GM10847 (cell line): ENCODE data around the gene KANSL1.
A peak's percentile ranks its signal among the peaks of the same experiment; 100 is the strongest.

Source experiments
- POLR2A ChIP-seq: IDR thresholded peaks from 2 replicates; pipeline ENCODE4 v1.6.1; 2011; ENCODE audit not compliant: insufficient read length; ENCODE audit errors: extremely low read depth

Gene KANSL1, protein sequence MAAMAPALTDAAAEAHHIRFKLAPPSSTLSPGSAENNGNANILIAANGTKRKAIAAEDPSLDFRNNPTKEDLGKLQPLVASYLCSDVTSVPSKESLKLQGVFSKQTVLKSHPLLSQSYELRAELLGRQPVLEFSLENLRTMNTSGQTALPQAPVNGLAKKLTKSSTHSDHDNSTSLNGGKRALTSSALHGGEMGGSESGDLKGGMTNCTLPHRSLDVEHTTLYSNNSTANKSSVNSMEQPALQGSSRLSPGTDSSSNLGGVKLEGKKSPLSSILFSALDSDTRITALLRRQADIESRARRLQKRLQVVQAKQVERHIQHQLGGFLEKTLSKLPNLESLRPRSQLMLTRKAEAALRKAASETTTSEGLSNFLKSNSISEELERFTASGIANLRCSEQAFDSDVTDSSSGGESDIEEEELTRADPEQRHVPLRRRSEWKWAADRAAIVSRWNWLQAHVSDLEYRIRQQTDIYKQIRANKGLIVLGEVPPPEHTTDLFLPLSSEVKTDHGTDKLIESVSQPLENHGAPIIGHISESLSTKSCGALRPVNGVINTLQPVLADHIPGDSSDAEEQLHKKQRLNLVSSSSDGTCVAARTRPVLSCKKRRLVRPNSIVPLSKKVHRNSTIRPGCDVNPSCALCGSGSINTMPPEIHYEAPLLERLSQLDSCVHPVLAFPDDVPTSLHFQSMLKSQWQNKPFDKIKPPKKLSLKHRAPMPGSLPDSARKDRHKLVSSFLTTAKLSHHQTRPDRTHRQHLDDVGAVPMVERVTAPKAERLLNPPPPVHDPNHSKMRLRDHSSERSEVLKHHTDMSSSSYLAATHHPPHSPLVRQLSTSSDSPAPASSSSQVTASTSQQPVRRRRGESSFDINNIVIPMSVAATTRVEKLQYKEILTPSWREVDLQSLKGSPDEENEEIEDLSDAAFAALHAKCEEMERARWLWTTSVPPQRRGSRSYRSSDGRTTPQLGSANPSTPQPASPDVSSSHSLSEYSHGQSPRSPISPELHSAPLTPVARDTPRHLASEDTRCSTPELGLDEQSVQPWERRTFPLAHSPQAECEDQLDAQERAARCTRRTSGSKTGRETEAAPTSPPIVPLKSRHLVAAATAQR (N-terminal part only)

DNA sequence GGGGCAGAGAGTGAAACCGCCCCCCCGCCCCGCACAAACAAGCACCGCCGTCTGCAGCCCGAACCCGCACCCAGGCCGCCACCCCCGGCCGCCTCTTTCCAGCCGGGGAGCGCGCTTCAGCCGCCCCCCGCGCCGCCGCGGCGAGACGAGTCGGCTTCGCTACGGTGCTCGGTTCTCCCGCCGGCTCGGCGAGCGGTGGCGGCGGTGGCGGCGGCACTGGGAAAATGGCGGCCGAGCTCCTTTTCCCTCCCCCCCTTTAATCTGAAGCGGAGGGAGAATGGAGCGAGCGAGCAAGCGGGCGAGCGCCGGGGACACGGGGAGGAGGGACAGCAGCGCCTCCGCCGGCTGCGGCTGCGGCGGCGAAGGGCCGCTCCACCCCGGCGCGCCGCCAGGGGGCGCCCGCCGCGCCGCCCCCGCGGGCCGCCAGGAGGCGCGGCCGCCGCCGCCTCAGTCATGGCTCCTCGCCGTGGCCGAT, at the start of gene KANSL1:
TSS of gene KANSL1 (minus strand) at position 279 of the 475 bp plus-strand sequence. CDS start 21,286 bp downstream, outside the sequence.
- peak; percentile 27 for TF ChIP-seq POLR2A

DNA sequence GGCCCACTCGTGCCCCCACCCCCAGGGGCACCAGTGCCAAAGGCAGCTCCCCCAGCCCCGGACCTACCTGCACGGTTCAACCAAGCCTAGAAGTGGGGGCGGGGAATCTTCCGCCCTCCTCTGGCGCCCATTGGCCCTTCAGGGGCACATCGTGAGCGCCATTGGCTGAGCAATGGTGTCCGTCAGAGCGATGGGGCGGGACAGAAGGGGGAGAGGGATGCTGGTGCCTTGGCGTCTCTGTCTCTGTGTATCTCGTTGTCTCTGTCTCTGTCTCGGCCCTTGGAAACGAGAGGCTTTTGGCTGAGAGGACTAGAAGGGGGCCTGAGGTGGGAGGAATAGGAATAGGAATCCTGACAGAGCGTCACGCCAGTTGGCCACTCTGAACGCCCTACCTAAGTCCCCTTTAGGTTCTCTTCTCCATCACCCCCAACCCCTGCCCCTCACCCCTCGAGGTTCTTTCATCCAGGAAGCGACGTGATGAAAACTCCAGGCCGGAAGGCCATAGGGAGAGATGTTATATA, 32.1 kb upstream of the KANSL1 start:
- peak; percentile 16 for TF ChIP-seq POLR2A

DNA sequence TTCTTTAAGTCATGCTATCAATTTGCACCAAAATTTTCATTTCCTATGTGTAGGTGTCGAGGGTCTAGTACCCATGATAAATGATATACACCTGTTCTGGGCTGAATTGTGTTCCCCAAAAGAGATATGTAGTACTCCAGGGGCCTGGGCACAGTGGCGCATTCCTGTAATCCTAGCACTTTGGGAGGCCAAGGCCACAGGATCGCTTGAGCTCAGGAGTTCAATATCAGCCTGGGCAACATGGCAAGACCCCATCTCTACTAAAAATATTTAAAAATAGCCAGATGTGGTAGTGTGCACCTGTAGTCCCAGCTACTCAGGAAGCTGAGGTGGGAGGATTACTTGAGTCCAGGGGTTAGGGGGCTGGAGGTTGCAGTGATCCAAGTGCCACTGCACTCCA, 23.5 kb upstream of the KANSL1 start:
- TF ChIP-seq POLR2A = no peak

DNA sequence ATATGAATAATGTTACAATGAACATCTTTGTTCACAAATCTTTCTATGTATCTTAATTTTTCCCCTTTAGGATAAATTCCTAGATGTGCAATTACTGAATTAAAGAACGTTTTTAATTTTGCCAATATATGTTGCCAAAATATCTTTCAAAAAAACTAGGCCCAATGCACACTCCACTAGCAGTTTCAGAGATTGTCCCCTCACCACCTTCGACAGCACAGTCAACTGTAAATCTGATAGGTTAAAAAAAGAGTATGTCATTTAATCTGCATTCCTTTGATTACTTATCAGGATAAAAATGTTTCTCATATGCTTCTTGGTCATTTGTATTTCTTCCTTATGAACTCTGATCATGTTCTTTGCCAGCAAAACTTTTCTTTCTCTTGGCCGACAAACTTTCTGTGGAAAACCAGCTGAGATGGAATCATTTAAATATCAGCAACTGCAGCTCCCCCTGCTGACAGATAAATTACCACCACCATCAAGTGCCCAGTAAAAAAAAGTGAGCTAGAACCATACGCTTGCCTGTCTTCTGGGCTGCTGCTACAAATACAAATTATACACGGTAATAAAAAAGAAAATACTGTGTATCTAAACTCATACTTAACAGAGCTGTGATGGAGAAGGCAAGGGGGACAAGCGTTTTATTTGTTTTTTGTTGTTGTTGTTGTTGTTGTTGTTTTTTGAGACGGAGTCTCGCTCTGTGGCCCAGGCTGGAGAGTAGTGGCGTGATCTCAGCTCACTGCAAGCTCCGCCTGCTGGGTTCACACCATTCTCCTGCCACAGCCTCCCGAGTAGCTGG, 19.6 kb upstream of the KANSL1 start:
- no peak for TF ChIP-seq POLR2A

DNA sequence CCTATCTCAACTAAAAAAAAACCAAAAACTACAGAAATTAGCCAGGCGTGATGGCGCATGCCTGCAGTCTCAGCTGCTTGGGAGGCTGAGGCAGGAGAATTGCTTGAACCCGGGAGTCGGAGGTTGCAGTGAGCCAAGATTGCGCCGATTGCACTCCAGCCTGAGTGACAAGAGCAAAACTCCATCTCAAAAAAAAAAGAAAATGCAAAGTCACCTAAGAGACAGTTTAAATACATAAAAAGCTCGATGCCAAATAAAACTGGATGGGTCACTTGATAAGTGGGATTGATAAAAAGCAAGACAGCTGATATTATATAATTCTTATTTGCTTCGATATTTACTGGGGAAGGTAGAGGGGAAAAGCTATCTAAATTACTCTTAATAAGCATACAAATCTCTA, 15.8 kb upstream of the KANSL1 start:
- no peak for TF ChIP-seq POLR2A

DNA sequence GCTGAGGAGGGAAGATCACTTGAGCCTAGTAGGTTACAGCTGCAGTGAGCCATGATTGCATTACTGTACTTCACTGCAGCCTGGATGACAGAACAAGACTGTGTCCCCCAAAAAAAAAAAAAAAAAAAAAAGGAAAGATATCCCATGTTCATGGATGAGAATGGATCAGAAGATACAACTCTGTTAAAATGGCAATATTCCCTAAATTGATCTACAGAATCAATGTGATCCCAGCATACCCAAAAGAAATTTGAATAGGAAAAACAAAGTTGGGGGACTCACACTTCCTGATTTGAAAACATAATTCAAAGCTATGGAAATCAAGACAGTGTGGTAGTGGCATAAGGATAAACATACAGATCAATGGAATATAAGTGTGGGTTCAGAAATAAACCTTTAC, 12.7 kb upstream of the KANSL1 start:
- TF ChIP-seq POLR2A = no peak

DNA sequence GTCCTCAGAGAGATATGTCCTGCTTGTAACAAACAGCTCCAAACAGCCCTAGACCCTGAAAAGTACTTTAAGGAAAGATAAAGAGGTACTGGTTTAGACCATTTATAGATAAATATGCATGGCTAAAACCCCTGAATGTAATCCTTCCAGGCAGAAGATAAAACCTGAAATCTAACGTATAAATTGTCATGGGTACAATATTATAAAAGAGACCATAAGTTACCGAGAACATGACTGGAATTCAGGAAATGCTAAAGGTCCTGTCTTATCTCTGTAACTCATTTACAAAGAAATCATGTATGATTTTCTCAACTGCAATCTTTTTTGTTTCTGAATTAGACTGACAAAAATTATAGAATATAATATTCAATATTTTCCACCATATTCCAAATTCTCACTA, 9.2 kb upstream of the KANSL1 start:
- no peak for TF ChIP-seq POLR2A

DNA sequence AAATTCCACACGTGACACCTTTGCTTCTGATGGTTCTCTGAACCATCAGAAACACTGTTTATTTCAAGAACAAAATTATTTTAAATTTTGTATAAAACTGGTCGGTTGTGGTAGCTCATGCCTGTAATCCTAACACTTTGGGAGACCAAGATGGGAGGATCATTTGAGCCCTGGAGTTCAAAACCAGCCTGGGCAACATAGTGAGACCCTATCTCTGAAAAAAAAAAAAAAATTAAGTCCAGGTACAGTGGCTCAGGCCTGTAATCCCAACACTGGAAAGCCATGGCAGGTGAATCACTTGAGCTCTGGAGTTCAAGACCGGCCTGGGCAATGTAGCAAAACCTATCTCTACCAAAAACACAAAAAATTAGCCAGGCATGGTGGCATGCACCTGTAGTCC, 8.3 kb upstream of the KANSL1 start:
- TF ChIP-seq POLR2A = no peak

DNA sequence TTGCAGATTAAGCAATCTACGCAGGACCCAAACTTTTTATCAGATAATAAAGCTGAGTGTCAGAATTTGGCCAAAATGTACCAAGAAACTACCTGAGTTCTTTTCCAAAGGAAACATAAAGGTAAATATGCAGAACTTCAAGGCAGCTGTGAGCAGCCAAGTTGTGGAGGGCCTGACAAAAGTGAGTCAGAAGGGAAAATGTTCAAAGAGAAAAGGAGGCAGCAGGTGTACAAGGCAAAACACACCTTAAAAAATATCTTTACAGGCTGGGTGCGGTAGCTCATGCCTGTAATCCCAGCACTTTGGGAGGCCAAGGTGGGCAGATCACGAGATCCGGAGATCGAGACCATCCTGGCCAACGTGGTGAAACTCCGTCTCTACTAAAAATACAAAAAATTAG, 7.0 kb upstream of the KANSL1 start:
- TF ChIP-seq POLR2A = no peak

DNA sequence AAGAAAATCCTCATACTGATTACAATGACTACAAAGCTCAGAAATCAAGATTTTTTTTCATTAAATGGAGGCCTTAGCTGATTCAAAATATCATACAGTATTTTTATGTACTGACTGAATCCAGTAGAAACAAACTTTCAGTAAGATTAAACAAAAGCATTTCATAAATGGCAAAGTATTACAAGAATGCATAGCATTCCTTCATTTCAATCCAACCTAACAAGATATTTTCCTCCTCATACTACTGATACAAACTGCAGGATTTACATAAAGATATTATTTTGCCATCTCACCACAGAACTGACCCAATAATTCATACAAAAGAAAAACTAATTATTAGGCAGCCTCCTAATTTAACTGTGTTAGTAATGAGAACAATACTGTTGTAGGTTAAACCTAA, 6.2 kb upstream of the KANSL1 start:
- TF ChIP-seq POLR2A = no peak

DNA sequence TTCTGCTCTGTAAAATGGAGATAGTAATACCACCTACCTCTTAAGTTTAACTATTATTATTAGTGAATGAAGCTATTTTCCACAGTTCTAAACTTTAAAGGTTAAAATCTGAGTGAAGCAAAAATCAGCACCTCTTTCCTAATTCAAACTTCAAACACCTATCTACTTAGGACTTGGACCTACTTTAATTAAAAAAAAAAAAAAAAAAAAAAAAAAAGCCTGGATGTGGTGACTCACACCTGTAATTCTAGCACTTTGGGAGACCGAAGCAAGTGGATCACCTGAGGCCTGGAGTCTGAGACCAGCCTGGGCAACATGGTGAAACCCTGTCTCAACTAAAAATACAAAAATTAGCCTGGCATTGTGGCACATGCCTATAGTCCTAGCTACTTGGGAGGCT, 5.0 kb upstream of the KANSL1 start:
- TF ChIP-seq POLR2A = no peak

DNA sequence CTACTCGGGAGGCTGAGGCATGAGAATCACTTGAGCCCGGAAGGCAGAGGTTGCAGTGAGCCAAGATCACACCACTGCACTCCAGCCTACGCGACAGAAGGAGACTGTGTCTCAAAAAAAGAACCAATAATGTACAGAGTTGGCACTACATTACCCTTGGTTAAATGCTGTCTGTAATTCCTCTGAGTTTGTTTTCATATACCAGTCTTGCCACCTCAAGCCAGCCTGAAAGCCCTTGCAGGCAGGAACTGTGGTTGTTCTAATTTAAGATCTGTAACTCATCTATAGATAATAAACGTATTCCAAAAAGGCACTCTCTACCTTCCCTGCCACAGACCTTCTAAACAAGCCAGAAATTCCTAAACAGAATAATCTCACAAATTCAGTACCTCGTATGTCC, 4.3 kb upstream of the KANSL1 start:
- no peak for TF ChIP-seq POLR2A

DNA sequence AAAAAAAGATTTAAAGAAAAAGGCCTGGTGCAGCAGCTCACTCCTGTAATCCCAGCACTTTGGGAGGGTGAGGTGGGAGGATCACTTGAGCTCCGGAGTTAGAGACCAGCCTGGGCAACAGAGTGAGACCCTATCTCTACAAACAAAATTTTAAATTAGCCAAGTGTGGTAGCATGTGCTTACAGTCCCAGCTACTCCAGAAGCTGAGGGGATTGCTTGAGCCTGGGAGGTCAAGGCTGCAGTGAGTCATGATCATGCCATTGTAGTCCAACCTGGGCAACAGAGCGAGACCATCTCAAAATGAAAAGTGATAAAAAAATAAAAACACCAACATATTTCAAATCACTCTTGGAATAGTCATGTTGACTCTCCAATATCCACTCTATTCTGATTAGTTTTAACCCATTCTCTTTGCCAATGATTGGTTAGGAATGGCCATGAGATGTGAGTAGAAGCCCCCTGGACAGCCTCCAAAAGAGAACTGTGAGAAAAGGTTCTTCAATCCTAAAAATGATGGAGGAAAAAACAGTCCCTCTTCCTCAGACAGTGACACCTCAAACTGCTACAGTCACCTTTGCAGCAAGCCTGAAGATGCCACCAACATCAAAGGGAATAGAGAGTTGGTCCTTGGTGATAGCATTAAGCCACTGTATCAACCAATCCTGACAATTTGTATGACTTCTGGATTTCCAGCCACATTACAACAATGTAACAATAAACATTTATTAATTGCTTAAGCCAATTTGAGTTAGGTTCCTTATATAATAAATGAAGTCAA, 2.9 kb upstream of the KANSL1 start:
- no peak for TF ChIP-seq POLR2A
